Stimulated activated CD4-positive, alpha-beta T cell treated with anti-CD3 and anti-CD28 coated beads, Interleukin-2, amount 100 ng/mL, for 4 hours (primary cell): Measurements from ENCODE around the gene RAB27A.
"Not testable (repeated sequence)": the region's sequence is repeated elsewhere in the genome, so short reads cannot be mapped to it uniquely, and the experiment has no call there.

Experiments used
- DNase-seq: peaks from one replicate; pipeline ENCODE4 v3.0.0-alpha.2; 2020; ENCODE audit warnings: low read depth

RAB27A gene

DNA sequence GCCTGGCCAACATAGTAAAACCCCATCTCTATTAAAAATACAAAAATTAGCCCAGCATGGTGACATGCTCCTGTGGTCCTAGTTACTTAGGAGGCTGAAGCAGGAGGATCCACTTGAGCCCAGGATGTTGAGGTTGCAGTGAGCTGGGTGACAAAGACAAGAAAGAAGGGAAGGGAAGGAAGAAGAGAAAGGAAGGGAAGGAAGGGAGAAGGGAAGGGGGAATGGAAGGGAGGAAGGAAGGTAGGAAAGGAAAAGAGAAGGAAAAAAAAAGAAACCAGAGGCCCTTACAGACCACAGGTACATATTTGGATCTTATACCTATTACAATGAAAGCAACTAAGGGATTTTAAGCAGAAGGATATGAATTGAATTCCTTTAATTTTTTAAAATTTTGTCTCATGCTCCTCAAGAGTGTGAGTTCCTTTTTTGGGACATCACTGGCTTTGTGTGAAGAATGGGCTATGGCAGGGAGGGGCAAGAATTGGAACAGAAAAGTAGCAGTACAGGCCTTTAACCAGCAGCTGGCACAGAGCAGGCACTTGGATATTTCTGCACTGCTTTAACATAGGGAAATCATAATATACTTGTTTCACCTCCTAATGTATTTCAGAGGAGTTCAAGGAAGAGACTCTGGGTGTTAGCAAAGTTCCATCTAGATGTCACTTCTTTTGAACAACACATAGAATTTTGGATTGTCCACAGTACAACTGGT is 7.9 kb downstream of the RAB27A start:
- no peak for DNase-seq

DNA sequence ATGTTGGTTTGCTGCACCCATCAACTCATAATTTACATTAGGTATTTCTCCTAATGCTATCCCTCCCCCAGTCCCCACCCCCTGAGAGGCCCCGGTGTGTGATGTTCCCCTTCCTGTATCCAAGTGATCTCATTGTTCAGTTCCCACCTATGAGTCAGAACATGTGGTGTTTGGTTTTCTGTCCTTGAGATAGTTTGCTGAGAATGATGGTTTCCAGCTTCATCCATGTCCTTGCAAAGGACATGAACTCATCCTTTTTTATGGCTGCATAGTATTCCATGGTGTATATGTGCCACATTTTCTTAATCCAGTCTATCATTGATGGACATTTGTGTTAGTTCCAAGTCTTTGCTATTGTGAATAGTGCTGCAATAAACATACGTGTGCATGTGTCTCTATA is 9.0 kb downstream of the RAB27A start:
- not testable (repeated sequence) for DNase-seq

DNA sequence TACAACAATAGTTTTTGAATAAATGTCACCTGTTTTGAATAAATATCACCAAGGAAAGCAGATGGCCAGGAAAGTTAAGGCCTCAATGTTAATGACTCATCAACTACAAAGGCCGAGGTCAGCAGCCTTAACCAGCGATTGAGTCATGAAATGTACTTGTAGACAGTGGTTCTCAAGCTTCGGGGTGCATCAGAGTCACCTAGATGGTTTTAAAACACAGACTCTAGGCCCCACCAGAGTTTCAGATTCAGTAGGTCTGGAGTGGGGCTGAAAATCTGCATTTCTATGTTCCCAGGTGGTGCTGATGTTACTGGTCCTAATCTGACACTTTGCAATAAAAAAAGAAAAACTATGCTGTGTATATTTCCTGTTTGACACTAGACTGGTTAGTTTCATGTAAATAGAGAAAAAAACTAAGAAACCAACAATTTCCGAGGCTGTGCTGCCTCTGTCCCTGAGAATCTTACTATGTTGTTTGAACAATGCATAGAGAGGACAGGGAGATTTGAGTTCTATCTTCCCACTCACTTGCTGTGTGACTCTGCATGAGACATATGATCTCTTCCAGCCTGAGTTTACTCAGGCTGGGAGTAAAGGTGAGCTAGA is 9.8 kb downstream of the RAB27A start:
- peak; percentile 37 for DNase-seq

DNA sequence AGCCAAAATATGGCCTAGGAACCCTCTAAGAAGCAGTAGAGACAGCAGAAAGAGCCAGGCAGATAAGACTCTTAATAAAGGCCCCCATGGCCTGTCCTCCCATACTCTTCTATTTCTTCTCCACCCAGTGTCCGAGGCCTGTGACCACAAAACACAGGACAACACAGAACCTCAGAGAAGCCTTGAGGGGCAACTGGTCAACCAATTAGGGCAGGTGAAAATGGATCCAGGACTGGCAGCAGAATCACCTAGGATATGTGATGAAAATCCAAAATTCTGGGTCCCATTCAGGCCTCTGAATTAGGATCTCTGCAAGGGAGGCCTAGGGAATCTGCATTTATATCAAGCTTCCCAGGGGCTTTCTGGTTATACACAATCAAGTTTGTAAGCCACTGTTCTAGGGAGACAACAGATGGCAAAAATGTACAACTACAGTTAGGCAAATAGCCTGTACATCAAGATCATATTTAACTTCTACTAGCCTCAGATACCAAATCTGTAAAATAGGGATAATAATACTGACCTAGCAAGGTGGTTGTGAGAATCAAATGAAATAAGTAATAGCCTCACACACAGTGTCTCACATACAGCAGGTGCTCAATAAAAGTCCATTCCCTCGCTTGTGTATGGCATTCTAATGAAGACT is 10.4 kb downstream of the RAB27A start:
- DNase-seq: no peak

DNA sequence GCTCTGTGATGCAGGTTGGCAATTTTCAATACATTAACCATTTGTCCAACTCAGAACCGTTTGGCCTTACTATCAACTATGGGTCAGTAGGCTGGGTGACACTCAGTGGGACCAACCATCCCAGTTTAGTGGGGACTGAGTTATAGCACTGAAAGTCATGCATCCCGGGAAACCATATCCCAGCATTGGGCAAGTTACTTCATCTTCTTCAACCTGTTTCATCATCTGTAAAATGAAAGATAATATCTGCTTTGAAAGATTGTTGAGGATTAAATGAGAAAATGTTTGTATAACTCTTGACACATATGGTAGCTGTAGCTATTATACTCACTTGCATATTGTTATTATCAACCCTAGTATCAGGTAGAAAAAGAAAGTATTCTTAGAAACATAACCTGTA is 11.9 kb downstream of the RAB27A start:
- DNase-seq: no peak

DNA sequence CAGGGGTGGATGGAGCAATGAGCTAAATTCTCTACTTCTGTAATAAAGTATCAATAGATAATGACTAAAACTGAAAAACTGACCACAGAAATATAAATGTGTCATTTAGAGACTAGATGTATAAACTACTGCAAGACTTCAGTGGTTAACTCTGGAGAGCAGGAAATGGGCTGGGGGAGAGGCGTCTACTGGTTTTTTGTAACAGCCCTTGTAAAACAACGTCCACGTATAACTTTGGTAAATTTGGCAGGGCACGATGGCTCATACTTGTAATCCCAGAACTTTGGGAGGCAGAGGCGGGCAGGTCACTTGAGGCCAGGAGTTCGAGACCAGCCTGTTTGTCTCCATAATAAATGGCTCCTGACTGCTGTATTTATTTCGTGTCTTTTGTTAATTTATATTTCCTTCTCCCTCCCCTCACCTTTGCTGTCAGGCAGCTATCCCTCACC is 12.5 kb downstream of the RAB27A start:
- no peak for DNase-seq

DNA sequence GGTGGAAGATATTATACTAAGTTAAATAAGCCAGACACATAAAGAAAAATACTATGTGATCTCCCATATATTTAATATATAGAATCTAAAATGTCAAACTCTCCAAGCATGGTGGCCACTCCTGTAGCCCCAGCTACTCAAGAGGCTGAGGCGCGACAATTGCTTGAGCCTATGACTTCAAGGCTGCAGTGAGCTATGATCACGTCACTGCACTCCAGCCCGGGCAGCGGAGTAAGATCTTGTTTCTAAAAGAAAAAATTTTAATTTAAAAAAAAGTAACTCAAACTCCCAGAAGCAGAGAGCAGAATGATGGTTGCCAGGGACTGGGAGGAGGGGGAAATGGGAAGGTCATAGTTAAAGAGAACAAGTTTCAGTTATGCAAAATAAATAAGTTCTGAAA is 13.3 kb downstream of the RAB27A start:
- no peak for DNase-seq

DNA sequence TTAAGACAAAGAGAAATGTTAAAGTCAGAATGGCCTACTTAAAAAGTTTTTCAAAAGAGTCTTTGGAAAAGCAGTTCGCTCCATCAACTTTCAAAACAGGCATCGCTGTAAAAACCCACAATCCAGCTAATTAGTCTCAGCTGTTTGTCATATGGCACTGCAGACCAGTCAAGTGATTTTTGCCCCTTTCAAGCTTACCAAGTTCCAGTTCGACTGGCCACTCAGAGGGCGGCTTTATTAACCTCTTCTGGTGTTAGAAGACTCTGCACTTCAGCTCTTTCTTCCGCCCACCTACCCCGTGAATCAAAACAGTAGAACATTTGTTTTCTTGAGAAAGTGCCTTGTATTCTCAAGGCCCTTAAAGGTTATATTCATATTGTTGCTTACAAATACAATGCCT is 19.3 kb downstream of the RAB27A start:
- no peak for DNase-seq

DNA sequence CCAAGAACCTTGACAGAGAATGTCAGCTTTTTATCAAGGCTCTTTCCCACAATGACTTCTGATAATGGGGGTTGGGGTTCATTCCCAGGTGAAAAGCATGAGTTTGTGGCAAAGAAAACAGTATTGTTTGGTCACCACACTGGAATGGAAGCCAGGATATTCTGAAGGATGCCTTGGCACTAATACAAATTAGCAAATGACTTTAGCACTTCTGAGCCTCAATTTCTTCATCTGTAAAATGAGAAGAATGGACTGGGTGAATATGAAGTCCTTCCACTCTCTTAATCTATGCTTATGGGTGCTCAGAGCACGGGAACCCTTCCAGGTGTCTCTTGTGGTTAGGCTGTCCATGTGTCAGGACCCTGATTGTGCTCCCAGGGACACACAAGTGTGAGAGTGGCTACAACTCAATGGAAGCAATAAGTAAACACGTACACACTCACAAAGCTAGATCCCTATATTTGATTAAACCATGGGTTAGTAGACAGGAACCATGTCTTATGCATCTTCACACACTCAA is 21.4 kb downstream of the RAB27A start:
- no peak for DNase-seq

DNA sequence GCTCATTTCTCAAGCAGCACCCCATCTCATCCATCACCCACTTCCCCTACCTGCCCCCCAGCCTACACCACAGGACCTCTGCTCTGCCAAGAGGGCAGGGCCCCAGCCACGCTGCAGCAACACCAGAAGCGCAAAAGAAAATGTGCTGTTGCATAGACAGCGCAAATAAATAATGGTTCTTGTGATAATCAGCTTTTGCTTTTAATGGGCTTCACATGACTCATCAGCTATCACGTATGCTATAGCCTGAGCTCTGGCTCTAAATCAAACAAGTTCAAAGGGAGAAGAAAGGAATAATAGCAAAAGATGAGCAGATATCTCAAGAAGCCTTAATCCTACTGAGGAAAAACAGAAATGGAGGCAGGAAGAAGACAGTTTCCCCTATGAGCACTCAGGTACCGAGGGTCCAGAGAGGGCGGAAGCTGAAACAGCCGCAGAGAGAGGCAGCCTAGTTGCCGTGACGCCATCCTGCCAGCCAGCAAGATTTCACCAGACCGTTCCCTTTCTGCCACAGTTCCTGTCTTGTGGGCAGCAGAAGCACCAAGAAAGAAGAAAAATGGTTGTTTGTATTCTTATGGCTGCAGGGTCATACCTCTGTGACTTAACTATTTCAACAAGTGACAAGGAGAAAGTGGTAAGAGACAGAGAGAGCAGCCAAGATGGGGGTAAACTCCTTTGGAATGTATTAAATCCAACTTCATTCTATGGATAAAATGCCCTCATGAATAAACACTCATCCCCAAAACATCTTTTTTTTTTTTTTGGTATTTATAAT is 22.0 kb downstream of the RAB27A start:
- DNase-seq: no peak

DNA sequence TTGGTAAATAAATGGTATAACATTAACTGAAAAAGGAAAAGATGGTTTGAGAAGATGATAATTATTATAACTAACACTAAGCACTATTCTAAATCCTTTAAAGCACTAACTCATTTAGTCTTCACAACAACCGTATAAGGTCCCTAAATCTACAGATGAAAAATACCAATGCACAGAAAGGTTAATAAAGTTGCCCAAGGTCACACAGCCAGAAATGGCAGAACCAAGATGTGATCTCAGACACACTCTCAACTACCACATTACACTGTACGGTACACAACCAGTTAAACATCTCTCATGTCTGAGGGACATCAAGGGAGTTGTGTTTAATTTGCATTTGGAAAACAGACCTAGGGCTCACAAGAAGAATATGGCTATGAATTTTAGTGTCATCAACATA is 23.1 kb downstream of the RAB27A start:
- DNase-seq: no peak

DNA sequence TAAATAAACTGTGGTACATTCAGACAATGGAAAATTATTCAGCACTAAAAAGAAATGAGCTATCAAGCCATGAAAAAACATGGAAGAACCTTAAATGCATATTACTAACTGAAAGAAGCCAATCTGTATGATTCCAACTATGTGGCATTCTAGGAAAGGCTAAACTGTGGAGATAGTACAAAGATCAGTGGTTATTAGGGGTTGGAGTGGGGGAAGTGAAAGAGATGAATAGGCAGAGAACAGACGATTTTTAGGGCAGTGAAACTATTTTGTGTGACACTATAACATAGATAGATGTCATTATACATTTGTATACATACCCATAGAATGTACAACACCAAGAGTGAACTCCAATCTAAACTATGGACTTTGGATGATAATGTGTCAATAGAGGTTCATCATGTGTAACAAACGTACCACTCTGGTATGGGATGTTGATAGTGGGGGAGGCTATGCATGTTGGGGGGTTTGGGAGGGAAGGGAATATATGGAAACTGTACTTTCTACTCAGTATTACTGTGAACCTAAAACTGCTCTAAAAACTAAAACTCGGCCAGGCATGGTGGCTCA is 29.0 kb downstream of the RAB27A start:
- DNase-seq: no peak

DNA sequence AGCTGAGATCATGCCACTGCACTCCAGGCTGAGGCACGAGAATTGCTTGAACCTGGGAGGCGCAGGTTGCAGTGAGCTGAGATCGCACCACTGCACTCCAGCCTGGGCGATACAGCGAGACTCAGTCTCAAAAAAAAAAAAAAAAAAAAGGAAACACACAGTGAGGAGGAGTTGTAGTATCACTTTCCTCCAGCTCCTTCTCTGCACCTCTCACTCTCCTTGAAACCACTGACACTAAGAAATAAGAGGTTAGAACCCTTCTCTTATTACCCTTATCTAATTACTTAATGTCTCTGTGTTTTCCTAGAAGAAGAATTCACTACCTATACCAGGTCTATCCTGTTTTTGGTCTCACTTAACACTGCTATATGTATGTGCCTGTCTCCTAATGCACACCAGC is 31.7 kb downstream of the RAB27A start:
- no peak for DNase-seq

DNA sequence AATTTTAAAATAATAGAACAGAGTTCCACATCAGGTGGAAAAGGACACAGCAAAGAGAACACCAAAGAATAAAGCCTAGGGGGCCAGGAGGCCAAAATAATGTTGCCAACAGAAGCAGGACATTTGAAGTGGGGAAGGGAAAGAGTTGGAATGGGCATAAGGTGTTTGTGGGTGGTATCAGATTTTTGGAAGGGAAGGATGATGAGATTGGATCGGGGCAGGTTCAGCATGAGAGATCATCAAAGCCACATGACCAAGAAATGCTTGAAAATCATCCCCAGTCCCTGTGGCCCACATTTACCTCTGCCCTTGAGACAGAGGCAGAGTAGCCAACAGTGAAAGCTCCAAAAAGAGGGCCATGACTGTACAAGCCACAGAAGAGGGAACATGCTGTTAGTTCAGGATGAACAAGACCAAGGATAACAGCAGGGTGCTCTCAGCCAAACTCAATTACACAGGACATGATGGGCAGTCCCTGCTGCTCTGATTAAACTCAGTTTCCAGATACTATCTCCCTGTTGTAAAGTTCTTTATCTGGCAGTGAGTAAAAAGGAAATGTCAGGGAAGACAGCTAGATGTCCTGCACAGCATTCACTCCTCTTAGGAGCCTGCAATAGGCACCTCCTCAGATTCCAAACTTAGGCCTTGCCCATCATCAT is 32.5 kb downstream of the RAB27A start:
- DNase-seq: no peak

DNA sequence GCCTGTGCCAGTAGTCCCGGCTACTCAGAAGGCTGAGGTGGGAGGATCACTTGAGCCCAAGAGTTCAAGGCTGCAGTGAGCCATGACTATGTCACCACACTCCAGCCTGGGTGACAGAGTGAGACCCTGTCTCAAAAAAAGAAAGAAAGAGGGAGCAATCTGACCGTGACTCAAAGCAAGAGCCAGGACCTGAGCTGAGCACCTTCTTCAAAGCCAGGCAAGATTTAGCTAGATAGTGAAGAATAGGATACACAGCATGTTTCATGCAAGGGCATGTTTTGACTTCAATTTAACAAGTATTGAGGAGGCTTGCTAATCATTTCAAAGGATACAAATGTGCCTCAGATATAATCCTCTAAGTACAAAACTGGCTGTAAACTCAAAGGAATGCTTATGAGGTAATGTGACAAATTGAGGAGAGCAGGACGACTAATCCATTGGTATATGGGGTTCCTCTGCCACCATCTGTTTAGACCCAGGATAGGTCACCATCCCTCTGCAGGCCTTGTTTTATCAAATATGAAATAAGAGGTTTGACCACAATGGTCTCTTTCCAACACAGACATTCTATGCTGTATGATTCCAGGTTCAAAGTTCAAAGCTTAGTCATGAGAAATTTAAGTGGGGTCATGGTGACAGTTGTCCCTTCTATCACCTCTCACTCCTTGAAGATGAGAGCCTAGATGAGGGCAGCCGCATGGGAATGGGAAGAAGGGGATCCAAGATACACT is 33.2 kb downstream of the RAB27A start:
- DNase-seq: no peak

DNA sequence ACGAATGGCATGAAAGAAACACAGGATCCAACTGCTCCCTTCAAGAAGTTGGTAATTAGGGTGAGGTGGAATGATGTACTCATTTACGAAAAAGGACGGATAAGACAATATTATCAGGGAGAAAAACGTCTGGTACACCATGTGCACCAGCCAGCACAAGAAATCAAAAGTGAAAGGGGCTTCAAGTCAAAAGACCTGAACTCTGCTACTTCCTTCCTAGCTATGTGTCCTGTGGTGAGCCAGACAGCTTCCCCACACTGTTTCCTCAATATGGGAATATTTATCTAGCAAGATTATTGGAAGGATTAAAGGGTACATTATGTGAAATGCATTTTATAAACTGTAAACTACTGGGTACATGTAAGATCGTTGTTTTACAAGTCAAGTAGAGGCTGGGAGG is 33.9 kb downstream of the RAB27A start:
- DNase-seq: no peak

DNA sequence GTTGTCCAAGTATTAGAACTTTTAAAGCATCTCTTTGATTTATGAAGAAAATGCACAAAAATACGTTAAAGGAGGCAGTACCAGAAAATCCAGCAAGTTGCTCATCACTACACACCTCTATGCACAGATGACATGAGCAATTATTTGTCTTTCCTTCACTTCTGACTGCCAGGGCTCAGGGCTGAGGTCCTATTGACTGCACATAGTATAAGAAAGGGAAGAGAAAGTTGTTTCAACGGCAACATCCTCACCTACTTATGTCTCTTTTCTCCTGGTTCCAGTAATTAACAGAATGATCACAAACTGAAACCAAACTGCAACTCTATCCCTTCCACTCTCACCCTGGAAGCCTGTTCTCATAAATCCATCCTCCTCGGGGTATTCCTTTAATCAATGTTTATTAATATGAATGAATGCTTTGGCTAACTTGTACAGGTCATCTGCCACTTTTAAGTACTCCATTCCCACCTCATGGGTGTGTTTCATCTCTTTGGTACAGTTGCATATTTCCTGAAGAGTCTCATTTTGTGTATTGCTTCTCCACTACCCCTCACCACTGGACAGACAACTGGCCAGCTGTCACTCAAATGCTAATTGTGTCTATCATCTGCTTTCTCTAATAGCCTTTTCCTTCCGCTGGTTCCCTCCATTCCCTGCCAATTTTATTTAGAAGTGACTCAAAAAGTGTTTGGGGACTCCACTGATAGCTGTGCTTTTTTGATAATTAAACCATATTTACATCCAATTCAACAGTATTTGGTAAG is 34.5 kb downstream of the RAB27A start:
- no peak for DNase-seq

DNA sequence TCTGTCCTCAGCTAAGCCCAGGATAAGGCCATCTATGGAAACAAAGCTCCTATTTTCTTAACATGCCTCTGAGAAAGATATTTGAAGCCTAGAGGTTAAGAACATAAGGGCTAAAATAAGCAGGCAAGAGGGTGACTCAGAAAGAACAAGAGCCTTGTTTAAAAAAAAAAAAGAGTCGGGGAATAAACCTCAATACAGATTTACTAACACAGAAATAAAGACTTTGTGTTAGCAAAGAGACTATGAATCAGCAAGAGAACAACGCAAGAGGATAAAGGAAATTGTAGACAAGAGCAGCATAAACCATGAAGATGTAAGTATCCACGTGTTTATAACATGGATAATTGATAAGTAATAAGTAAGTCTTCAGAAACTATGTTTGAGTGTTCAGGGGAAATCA is 36.0 kb downstream of the RAB27A start:
- no peak for DNase-seq

DNA sequence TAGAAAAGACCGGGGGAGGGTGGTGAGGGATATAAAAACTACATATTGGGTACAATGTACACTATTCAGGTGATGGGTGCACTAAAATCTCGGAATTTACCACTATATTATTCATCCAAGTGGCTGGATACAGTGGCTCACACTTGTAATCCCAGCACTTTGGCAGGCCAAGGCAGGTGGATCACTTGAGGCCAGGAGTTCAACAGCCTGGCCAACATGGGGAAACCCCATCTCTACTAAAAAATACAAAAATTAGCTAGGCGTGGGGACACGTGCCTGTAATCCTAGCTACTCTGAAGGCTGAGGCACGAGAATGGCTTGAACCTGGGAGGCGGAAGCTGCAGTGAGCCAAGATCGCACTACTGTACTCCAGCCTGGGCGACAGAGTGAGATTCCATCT is 37.4 kb downstream of the RAB27A start:
- not testable (repeated sequence) for DNase-seq

DNA sequence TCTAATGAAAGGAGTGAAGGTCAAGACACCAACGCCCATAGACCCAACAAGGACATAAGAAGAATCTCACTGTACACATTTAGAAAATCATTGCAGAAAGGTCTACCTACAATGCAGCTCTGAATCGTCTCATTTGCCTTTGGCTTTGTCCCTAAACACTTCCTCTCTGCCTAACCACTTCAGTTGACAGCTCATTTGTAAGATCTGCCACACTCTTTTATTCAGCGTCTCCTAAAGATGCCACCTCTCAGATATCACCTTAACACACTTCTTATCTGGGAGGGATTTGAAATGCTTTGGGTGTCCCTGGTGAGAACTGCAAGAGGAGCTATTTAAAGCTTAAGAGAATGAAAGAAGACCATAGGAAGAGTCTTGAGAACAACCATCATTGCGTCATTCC is 38.7 kb downstream of the RAB27A start:
- DNase-seq: no peak
